AG20443 (cell line): ENCODE results near the gene ZNRF1.
"Not testable (repeated sequence)": the region's sequence is repeated elsewhere in the genome, so short reads cannot be mapped to it uniquely, and the experiment has no call there.

Source experiments
- DNase-seq: peaks from one replicate; pipeline ENCODE4 v3.0.0; 2012; ENCODE audit warnings: low spot score, mixed read lengths

The ZNRF1 gene

GRCh38 chr16:75002474-75002873, 3.6 kb downstream of the ZNRF1 start:
- DNase-seq = no peak

GRCh38 chr16:75003931-75004330, 5.1 kb downstream of the ZNRF1 start:
- DNase-seq = no peak

GRCh38 chr16:75004460-75004859, 5.6 kb downstream of the ZNRF1 start:
- no peak for DNase-seq

- no peak for DNase-seq
Observed at GRCh38 chr16:75005697-75006096, 6.9 kb downstream of the ZNRF1 start.

GRCh38 chr16:75007443-75007842, 8.6 kb downstream of the ZNRF1 start:
- DNase-seq = no peak

- DNase-seq = no peak
Observed at GRCh38 chr16:75010427-75010826, 11.6 kb downstream of the ZNRF1 start.

GRCh38 chr16:75011634-75012307, 12.9 kb downstream of the ZNRF1 start:
- peak; percentile 80 for DNase-seq

GRCh38 chr16:75012380-75013081, 13.7 kb downstream of the ZNRF1 start:
- no peak for DNase-seq

- DNase-seq = not testable (repeated sequence)
Observed at GRCh38 chr16:75013123-75013522, 14.3 kb downstream of the ZNRF1 start.

- DNase-seq = no peak
Observed at GRCh38 chr16:75014318-75014717, 15.5 kb downstream of the ZNRF1 start.

GRCh38 chr16:75016451-75017081, 17.7 kb downstream of the ZNRF1 start:
- not testable (repeated sequence) for DNase-seq

GRCh38 chr16:75017670-75018525, 19.1 kb downstream of the ZNRF1 start:
- DNase-seq = no peak

GRCh38 chr16:75019007-75019406, 20.2 kb downstream of the ZNRF1 start:
- DNase-seq = no peak

GRCh38 chr16:75019586-75019985, 20.8 kb downstream of the ZNRF1 start:
- DNase-seq = no peak

- no peak for DNase-seq
Observed at GRCh38 chr16:75021410-75021809, 22.6 kb downstream of the ZNRF1 start.

- no peak for DNase-seq
Observed at GRCh38 chr16:75022567-75022966, 23.7 kb downstream of the ZNRF1 start.

- DNase-seq = no peak
Observed at GRCh38 chr16:75023009-75023408, 24.2 kb downstream of the ZNRF1 start.

GRCh38 chr16:75024182-75024581, 25.4 kb downstream of the ZNRF1 start:
- DNase-seq = no peak

- no peak for DNase-seq
Observed at GRCh38 chr16:75024594-75024993, 25.8 kb downstream of the ZNRF1 start.

- peak; percentile 10 for DNase-seq
Observed at GRCh38 chr16:75025761-75026160, 26.9 kb downstream of the ZNRF1 start.

- DNase-seq = peak; percentile 80
Observed at GRCh38 chr16:75026239-75026891, 27.5 kb downstream of the ZNRF1 start.

GRCh38 chr16:75026892-75027391, 28.1 kb downstream of the ZNRF1 start:
- no peak for DNase-seq
